ENCODE measurements around the gene OR4D9. TPM values are rescaled to one million over a fixed set of nuclear protein-coding genes. Genes with fewer than 3 reads are reported as not detected.

Gene OR4D9
- total RNA-seq, 2 experiments from 2014 or later: not detected

- Mint-ChIP-seq H3K4me3 (peak overlapping the region; percentile 74), H3K9me3 (peaks cover 4% of the 10 kb centered on the region), H3K4me1 (ENCODE audit: low read depth) (peaks cover 60% of the 10 kb centered on the region), H3K27ac (peak overlapping the region; percentile 92), H3K27me3 (peaks cover 17% of the 10 kb centered on the region), H3K36me3 (ENCODE audit: low read depth) (peaks cover 26% of the 10 kb centered on the region)
- Histone ChIP-seq H3K9me3 (ENCODE audit: control insufficient read depth in 1 of 2, insufficient read depth in 1 of 2, low read length in 2 of 2) (peaks cover 0 to 5% of the 10 kb centered on the region in 2 experiments), H3K36me3 (ENCODE audit: insufficient read depth, low read length) (no peaks in the 10 kb centered on the region), H3K4me3 (ENCODE audit: low read length) (peak overlapping the region; percentile 36), H3K4me1 (ENCODE audit: insufficient read depth, low read length) (peaks cover 48% of the 10 kb centered on the region), H3K27me3 (ENCODE audit: control insufficient read depth in 1 of 2, insufficient read depth in 2 of 2, low read length in 2 of 2) (no peaks in the 10 kb centered on the region), H3K27ac (ENCODE audit: low read depth in 1 of 2, low read length in 2 of 2) (no peak overlapping the region)
- no peak for TF ChIP-seq CTCF (IDR thresholded peaks at IDR 0.05)
- intact Hi-C loops (cut with DNase I, micrococcal nuclease): loop anchor here in 1 of 2 experiments (5.0 to 10.0 kb wide), 2 partner anchors 257 to 381 kb away; partner anchors contain the start of genes DTX4 and MRPL16
- ChIA-PET CTCF (no interaction called here), POLR2A (interaction anchor here (1.0 to 2.2 kb wide), 4 partner anchors 17 to 113 kb away, joined by 3 to 13 read pairs (median 6); partner anchors contain the start of genes OSBP and PATL1)
- no peak for DNase-seq
- ATAC-seq (ENCODE audit: poor library complexity): no peak
Observed at GRCh38 chr11:59555601-59556114, 44.3 kb downstream of the OR4D9 start.

DNA sequence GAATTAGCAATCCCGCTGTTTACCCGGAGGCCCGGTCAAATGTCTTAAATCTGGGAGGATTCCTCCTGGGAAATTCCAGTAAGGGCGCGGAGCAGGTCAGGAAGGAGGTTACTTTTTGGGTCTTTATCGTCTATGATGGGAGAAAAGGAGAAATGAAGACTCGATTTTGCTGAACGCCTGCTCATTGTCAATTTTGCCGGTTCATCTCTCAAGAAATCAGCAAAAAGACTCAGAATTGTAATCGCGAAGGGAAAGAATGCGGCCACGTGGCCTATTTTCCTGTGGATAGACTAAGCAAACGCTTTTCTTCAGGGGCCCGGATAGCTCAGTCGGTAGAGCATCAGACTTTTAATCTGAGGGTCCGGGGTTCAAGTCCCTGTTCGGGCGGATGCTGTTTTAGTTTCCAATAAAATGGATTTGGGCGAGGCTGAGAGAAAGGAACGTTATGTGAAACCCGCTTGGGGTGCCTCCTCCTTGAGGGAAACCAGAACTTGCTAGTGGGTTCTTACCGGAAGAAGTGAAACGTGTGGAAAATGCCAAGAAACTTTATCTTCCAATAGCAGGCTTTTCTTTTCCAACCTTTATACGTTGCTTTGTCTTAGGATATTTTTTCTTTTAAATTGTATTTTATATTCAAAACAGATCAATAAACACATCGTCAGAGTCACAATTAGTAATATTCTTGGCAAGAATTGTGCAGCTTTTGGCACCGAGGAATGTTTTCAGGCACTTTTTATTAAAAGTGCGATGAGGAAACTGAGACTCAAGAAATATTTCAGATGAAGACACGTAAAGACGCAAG is 45.0 kb downstream of the OR4D9 start:
- peaks cover 25% of the 10 kb centered on the region for H3K36me3 Mint-ChIP-seq (ENCODE audit: low read depth)
- Histone ChIP-seq H3K36me3 (ENCODE audit: insufficient read depth, low read length) (no peaks in the 10 kb centered on the region), H3K9me3 (ENCODE audit: control insufficient read depth in 1 of 2, insufficient read depth in 1 of 2, low read length in 2 of 2) (peaks cover 0 to 5% of the 10 kb centered on the region in 2 experiments), H3K4me3 (ENCODE audit: low read length) (peak overlapping the region; percentile 36), H3K27ac (ENCODE audit: low read depth in 1 of 2, low read length in 2 of 2) (no peak overlapping the region), H3K27me3 (ENCODE audit: control insufficient read depth in 1 of 2, insufficient read depth in 2 of 2, low read length in 2 of 2) (no peaks in the 10 kb centered on the region), H3K4me1 (ENCODE audit: insufficient read depth, low read length) (peaks cover 47% of the 10 kb centered on the region)
- peaks cover 10% of the 10 kb centered on the region for H3K27me3 Mint-ChIP-seq
- ChIA-PET CTCF (interaction anchor here (1.2 kb wide), 1 partner anchor 60 kb away, joined by 4 read pairs; no protein-coding TSS in a partner anchor), POLR2A (interaction anchor here (1.0 to 2.2 kb wide), 5 partner anchors 10 to 113 kb away, joined by 3 to 13 read pairs (median 8); partner anchors contain the start of genes OSBP and PATL1)
- peak; percentile 21 to 77 (median 42) for DNase-seq
- TF ChIP-seq CTCF (IDR thresholded peaks at IDR 0.05): no peak
- no peaks in the 10 kb centered on the region for H3K9me3 Mint-ChIP-seq
- H3K27ac Mint-ChIP-seq: peak overlapping the region; percentile 92
- intact Hi-C loops (cut with DNase I, micrococcal nuclease): loop anchor here in 1 of 2 experiments (5.0 to 10.0 kb wide), 2 partner anchors 256 to 382 kb away; partner anchors contain the start of genes DTX4 and MRPL16
- peaks cover 60% of the 10 kb centered on the region for H3K4me1 Mint-ChIP-seq (ENCODE audit: low read depth)
- H3K4me3 Mint-ChIP-seq: peak overlapping the region; percentile 74
- ATAC-seq (ENCODE audit: poor library complexity): no peak

DNA sequence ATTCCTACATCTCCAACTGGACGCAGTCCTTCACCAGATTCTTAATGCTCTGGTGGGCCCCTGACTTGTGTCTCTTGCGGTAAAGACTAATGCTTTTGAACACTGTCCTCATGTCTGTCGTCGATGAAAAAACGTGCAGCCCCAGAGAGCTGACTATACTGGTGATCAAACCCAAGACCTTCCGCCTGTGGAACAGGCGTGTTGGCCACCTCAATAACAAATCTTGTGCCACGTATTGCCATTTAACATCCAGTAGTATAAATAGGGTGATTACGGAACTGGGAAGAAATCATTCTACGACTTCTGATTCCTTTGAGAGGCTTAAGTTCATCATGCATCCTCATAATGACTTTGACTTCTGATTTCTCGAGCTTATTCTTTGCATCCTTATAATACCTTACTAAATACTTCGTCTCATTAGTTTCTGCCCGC is 45.6 kb downstream of the OR4D9 start:
- ATAC-seq (ENCODE audit: poor library complexity) (no peak), DNase-seq (peak in 2 of 14 experiments; percentile 40 to 42)
- no peak overlapping the region for H3K27ac ChIP-seq (ENCODE audit: low read depth in 1 of 2, low read length in 2 of 2)
- ChIA-PET CTCF (interaction anchor here (1.2 kb wide), 1 partner anchor 59 kb away, joined by 4 read pairs; no protein-coding TSS in a partner anchor), POLR2A (interaction anchor here (1.3 to 2.2 kb wide), 4 partner anchors 9 to 112 kb away, joined by 4 to 13 read pairs (median 8); partner anchors contain the start of genes OSBP and PATL1)
- peaks cover 19% of the 10 kb centered on the region for H3K36me3 Mint-ChIP-seq (ENCODE audit: low read depth)
- H3K27ac Mint-ChIP-seq: peak overlapping the region; percentile 92
- H3K4me3 ChIP-seq (ENCODE audit: low read length): peak overlapping the region; percentile 36
- H3K9me3 ChIP-seq (ENCODE audit: control insufficient read depth in 1 of 2, insufficient read depth in 1 of 2, low read length in 2 of 2): peaks cover 0 to 5% of the 10 kb centered on the region in 2 experiments
- TF ChIP-seq CTCF (IDR thresholded peaks at IDR 0.05): no peak
- H3K4me1 Mint-ChIP-seq (ENCODE audit: low read depth): peaks cover 59% of the 10 kb centered on the region
- intact Hi-C loops (cut with DNase I, micrococcal nuclease): loop anchor here in 1 of 2 experiments (5.0 to 10.0 kb wide), 2 partner anchors 255 to 382 kb away; partner anchors contain the start of genes DTX4 and MRPL16
- peak overlapping the region; percentile 61 for H3K4me3 Mint-ChIP-seq
- H3K27me3 ChIP-seq (ENCODE audit: control insufficient read depth in 1 of 2, insufficient read depth in 2 of 2, low read length in 2 of 2): no peaks in the 10 kb centered on the region
- no peaks in the 10 kb centered on the region for H3K36me3 ChIP-seq (ENCODE audit: insufficient read depth, low read length)
- no peaks in the 10 kb centered on the region for H3K9me3 Mint-ChIP-seq
- peaks cover 47% of the 10 kb centered on the region for H3K4me1 ChIP-seq (ENCODE audit: insufficient read depth, low read length)
- H3K27me3 Mint-ChIP-seq: peaks cover 10% of the 10 kb centered on the region
